WTC11 (cell line): ENCODE measurements around the gene PCDH9. TPM values are rescaled to one million over a fixed set of nuclear protein-coding genes. Genes with fewer than 3 reads are reported as not detected.

Experiments used
- ATAC-seq: fragments of 200-7000 bp; cut with Tn5 transposase; 2 replicates; pipeline ENCODE4 v1.10.0; 2021; ENCODE audit warnings: mild to moderate bottlenecking, moderate library complexity
- CTCF ChIA-PET: fragments of 300-600 bp; sonication (Branson Sonifier 250); formaldehyde crosslinking; loops from one replicate; lab custom pipeline; 2021; ENCODE audit warnings: antibody characterized with exemption; lab: Charles Lee
- POLR2A ChIA-PET: fragments of 350-600 bp; sonication (Branson Sonifier 250); formaldehyde crosslinking; loops from one replicate; lab custom pipeline; 2021; ENCODE audit warnings: antibody characterized with exemption; lab: Charles Lee
- DNase-seq: peaks from one replicate; pipeline ENCODE4 v3.0.0; 2021; ENCODE audit warnings: low spot score
- H3K27ac Mint-ChIP-seq: 2 replicates; pipeline ENCODE4 v1.8.0; 2021; ENCODE audit warnings: mixed read lengths
- H3K27me3 Mint-ChIP-seq: 2 replicates; pipeline ENCODE4 v1.8.0; 2021; ENCODE audit warnings: low read depth, mild to moderate bottlenecking, moderate library complexity, mixed read lengths
- H3K36me3 Mint-ChIP-seq: 2 replicates; pipeline ENCODE4 v1.8.0; 2021; ENCODE audit warnings: mixed read lengths
- H3K4me1 Mint-ChIP-seq: 2 replicates; pipeline ENCODE4 v1.8.0; 2022; ENCODE audit warnings: mixed read lengths
- H3K4me3 Mint-ChIP-seq: 2 replicates; pipeline ENCODE4 v1.8.0; 2021; ENCODE audit warnings: mild to moderate bottlenecking, moderate library complexity, mixed read lengths
- H3K9me3 Mint-ChIP-seq: 2 replicates; pipeline ENCODE4 v1.8.0; 2021; ENCODE audit warnings: mixed read lengths
- AFF4 ChIP-seq: sonication (generic); formaldehyde crosslinking; IDR thresholded peaks from 2 replicates; pipeline ENCODE4 v1.8.1; 2023; ENCODE audit warnings: mild to moderate bottlenecking, missing genetic modification reagents, borderline replicate concordance
- ATF3 ChIP-seq: sonication (generic); formaldehyde crosslinking; conservative IDR thresholded peaks from 2 replicates; pipeline ENCODE4 v1.8.1; 2022; ENCODE audit warnings: mild to moderate bottlenecking, missing genetic modification reagents
- CBFB ChIP-seq: sonication (generic); formaldehyde crosslinking; IDR thresholded peaks from 2 replicates; pipeline ENCODE4 v1.8.1; 2022; ENCODE audit warnings: mild to moderate bottlenecking, low read depth, missing genetic modification reagents
- GABPB1 ChIP-seq: sonication (generic); formaldehyde crosslinking; IDR thresholded peaks from 2 replicates; pipeline ENCODE4 v1.8.1; 2023; ENCODE audit warnings: mild to moderate bottlenecking, missing genetic modification reagents
- GTF2I ChIP-seq: fragments of 250-450 bp; sonication (Bioruptor Pico); conservative IDR thresholded peaks from 2 replicates; pipeline ENCODE4 v1.4.0; 2021; ENCODE audit warnings: mild to moderate bottlenecking
- KAT7 ChIP-seq: sonication (generic); formaldehyde crosslinking; IDR thresholded peaks from 2 replicates; pipeline ENCODE4 v1.8.1; 2023; ENCODE audit warnings: missing genetic modification reagents, mild to moderate bottlenecking, borderline replicate concordance
- TP53 ChIP-seq: sonication (generic); formaldehyde crosslinking; IDR thresholded peaks from 2 replicates; pipeline ENCODE4 v1.8.1; 2023; ENCODE audit warnings: mild to moderate bottlenecking, missing genetic modification reagents
- USF1 ChIP-seq: sonication (generic); formaldehyde crosslinking; IDR thresholded peaks from 2 replicates; pipeline ENCODE4 v1.8.0; 2022; ENCODE audit warnings: mild to moderate bottlenecking, missing genetic modification reagents
- ZNF396 ChIP-seq: fragments of 250-450 bp; sonication (Bioruptor Pico); IDR thresholded peaks from 2 replicates; pipeline ENCODE4 v1.8.0; 2021; ENCODE audit warnings: mild to moderate bottlenecking, moderate library complexity, borderline replicate concordance
- ZNF416 ChIP-seq: fragments of 250-450 bp; sonication (Bioruptor Pico); IDR thresholded peaks from 2 replicates; pipeline ENCODE4 v1.9.0; 2021; ENCODE audit warnings: mild to moderate bottlenecking, inconsistent platforms
- total RNA-seq: library from RNA; stranded (reverse); gene quantifications from 3 replicates; pipeline ENCODE4 v1.2.3, GENCODE V29; 2021
- TF ChIP-seq, protein P1 (sequence below): sonication (generic); formaldehyde crosslinking; IDR thresholded peaks from 2 replicates; pipeline ENCODE4 v1.8.1; 2022; ENCODE audit warnings: mild to moderate bottlenecking, missing genetic modification reagents, moderate library complexity, borderline replicate concordance
- TF ChIP-seq, protein P2 (sequence below): sonication (generic); formaldehyde crosslinking; IDR thresholded peaks from 2 replicates; pipeline ENCODE4 v1.8.1; 2022; ENCODE audit warnings: missing genetic modification reagents, borderline replicate concordance
- TF ChIP-seq, protein P3 (sequence below): fragments of 200-600 bp; IDR thresholded peaks from 2 replicates; pipeline ENCODE4 v1.8.0; 2022; ENCODE audit warnings: antibody characterized with exemption
- TF ChIP-seq, protein P4 (sequence below): sonication (generic); formaldehyde crosslinking; IDR thresholded peaks from 2 replicates; pipeline ENCODE4 v1.8.0; 2022; ENCODE audit warnings: mild to moderate bottlenecking, missing genetic modification reagents

The PCDH9 gene
- total RNA-seq, 1 experiment from 2014 or later: 0.48 TPM

DNA sequence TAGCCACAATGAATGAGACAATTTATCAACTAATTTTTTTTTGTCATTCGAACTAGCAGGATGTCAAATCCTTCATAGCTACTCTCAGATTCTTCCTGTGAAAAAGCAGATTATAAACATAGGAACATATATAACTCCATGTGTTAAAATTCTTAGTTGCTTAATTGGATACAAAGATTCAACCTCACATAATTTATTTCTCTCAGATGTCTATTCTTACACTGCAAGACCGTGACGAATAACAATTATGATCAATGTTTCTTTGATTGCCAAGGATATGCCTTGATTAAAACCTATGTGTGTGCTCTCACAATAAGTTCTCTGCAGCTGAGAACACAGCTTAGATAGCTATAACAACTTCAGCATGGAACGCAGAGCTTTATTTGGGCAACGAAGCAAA, 872.7 kb downstream of the PCDH9 start (continued):
- TF ChIP-seq AFF4 (CRISPR knock-in tag) (no peak), ZNF416 (no peak)

DNA sequence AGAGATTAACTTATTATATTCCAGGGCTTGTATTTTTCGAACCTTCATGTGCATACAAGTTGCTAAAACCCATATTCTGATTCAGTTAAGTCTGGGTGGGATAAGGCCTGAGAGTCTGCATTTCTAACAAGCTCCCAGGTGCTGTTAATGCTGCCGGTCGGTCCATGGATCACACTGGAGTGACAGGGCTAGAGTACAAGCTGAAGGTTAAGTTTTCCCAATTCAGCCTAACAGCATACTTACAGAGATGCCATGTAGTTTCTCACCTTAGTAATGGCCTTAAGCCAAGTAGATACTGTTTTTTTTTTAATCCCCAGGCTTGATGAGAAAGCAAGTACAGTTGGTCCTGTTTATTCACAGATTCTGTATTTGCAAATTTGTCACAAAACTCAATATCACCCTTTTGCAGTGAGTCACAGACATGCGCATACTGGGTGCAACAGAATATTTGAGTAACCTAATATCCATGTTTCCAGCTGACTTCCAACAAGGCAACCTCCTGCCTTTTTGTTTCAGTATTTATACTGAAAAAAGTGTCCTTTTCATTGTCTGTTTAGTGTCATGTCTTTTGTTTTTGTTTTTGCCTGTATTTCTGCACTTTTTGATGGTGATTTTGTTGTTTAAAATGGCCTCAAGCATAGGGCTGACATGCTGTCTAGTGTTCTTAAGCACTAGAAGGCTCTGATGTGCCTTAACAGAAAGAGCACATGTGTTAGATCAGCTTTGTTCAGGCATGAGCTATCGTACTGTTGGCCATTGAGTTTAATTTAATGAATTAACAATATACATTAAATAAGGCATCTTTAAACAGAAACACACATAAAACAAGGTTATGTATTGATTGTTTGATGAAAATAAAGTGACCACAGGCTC, 875.0 kb downstream of the PCDH9 start:
- H3K4me1 Mint-ChIP-seq: peaks cover 16% of the 10 kb centered on the region
- CTCF ChIA-PET: no interaction called here
- no peak overlapping the region for H3K4me3 Mint-ChIP-seq
- no peaks in the 10 kb centered on the region for H3K9me3 Mint-ChIP-seq
- no peaks in the 10 kb centered on the region for H3K27me3 Mint-ChIP-seq
- no peak for DNase-seq
- peak; percentile 60 for ATAC-seq
- H3K27ac Mint-ChIP-seq: no peak overlapping the region
- POLR2A ChIA-PET: no interaction called here
- H3K36me3 Mint-ChIP-seq: no peaks in the 10 kb centered on the region
- TF ChIP-seq, protein P1, sequence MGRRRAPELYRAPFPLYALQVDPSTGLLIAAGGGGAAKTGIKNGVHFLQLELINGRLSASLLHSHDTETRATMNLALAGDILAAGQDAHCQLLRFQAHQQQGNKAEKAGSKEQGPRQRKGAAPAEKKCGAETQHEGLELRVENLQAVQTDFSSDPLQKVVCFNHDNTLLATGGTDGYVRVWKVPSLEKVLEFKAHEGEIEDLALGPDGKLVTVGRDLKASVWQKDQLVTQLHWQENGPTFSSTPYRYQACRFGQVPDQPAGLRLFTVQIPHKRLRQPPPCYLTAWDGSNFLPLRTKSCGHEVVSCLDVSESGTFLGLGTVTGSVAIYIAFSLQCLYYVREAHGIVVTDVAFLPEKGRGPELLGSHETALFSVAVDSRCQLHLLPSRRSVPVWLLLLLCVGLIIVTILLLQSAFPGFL (CRISPR knock-in tag): no peak
- TF ChIP-seq TP53 (CRISPR knock-in tag) (no peak), ZNF416 (no peak), KAT7 (CRISPR knock-in tag) (no peak), AFF4 (CRISPR knock-in tag) (no peak), GABPB1 (no peak), ZNF396 (CRISPR knock-in tag) (no peak), CBFB (CRISPR knock-in tag) (no peak), GTF2I (CRISPR knock-in tag) (no peak), ATF3 (CRISPR knock-in tag) (no peak), USF1 (CRISPR knock-in tag) (no peak)
- TF ChIP-seq, protein P2, sequence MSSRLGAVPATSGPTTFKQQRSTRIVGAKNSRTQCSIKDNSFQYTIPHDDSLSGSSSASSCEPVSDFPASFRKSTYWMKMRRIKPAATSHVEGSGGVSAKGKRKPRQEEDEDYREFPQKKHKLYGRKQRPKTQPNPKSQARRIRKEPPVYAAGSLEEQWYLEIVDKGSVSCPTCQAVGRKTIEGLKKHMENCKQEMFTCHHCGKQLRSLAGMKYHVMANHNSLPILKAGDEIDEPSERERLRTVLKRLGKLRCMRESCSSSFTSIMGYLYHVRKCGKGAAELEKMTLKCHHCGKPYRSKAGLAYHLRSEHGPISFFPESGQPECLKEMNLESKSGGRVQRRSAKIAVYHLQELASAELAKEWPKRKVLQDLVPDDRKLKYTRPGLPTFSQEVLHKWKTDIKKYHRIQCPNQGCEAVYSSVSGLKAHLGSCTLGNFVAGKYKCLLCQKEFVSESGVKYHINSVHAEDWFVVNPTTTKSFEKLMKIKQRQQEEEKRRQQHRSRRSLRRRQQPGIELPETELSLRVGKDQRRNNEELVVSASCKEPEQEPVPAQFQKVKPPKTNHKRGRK (CRISPR knock-in tag): no peak
- TF ChIP-seq, protein P3, sequence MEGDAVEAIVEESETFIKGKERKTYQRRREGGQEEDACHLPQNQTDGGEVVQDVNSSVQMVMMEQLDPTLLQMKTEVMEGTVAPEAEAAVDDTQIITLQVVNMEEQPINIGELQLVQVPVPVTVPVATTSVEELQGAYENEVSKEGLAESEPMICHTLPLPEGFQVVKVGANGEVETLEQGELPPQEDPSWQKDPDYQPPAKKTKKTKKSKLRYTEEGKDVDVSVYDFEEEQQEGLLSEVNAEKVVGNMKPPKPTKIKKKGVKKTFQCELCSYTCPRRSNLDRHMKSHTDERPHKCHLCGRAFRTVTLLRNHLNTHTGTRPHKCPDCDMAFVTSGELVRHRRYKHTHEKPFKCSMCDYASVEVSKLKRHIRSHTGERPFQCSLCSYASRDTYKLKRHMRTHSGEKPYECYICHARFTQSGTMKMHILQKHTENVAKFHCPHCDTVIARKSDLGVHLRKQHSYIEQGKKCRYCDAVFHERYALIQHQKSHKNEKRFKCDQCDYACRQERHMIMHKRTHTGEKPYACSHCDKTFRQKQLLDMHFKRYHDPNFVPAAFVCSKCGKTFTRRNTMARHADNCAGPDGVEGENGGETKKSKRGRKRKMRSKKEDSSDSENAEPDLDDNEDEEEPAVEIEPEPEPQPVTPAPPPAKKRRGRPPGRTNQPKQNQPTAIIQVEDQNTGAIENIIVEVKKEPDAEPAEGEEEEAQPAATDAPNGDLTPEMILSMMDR: no peak
- TF ChIP-seq, protein P4, sequence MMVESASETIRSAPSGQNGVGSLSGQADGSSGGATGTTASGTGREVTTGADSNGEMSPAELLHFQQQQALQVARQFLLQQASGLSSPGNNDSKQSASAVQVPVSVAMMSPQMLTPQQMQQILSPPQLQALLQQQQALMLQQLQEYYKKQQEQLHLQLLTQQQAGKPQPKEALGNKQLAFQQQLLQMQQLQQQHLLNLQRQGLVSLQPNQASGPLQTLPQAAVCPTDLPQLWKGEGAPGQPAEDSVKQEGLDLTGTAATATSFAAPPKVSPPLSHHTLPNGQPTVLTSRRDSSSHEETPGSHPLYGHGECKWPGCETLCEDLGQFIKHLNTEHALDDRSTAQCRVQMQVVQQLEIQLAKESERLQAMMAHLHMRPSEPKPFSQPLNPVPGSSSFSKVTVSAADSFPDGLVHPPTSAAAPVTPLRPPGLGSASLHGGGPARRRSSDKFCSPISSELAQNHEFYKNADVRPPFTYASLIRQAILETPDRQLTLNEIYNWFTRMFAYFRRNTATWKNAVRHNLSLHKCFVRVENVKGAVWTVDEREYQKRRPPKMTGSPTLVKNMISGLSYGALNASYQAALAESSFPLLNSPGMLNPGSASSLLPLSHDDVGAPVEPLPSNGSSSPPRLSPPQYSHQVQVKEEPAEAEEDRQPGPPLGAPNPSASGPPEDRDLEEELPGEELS (CRISPR knock-in tag): no peak
